Heart right ventricle (tissue), 16 donors: ENCODE data around the gene SRCAP. TPM values are rescaled to one million over a fixed set of nuclear protein-coding genes. Genes with fewer than 3 reads are reported as not detected.

ENCODE experiments used
- ATAC-seq, 8 donors: fragments of 200-7000 bp; cut with Tn5 transposase; one replicate each; pipeline ENCODE4 v1.9.1; 2020; ENCODE audit warnings: mild to moderate bottlenecking in 8 of 8, moderate library complexity in 8 of 8, moderate number of reproducible peaks in 1 of 8
- DNase-seq, 2 donors: peaks; one replicate each; pipeline ENCODE4 v3.0.0-alpha.2; 2020
- H3K27ac ChIP-seq, 10 donors: fragments of 200-600 bp; sonication (generic) in 2 of 10; one replicate each; pipeline versions ENCODE4 v1.5.0 to v1.8.0; 2020 to 2022; ENCODE audit warnings: mild to moderate bottlenecking in 3 of 10
- H3K27me3 ChIP-seq, 7 donors: fragments of 200-600 bp; one replicate each; pipeline ENCODE4 v1.8.0; 2021 to 2022; ENCODE audit warnings: mild to moderate bottlenecking in 2 of 7
- H3K36me3 ChIP-seq, 9 donors: fragments of 200-600 bp; sonication (generic) in 1 of 9; one replicate each; pipeline versions ENCODE4 v1.5.0 to v1.8.0; 2020 to 2022; ENCODE audit warnings: mild to moderate bottlenecking in 2 of 9
- H3K4me1 ChIP-seq, 9 donors: fragments of 200-600 bp; sonication (generic) in 1 of 9; one replicate each; pipeline versions ENCODE4 v1.5.0 to v1.8.0; 2020 to 2022; ENCODE audit warnings: mild to moderate bottlenecking in 4 of 9
- H3K4me3 ChIP-seq, 10 donors: fragments of 200-600 bp; sonication (generic) in 2 of 10; one replicate each; pipeline versions ENCODE4 v1.5.0 to v1.8.0; 2020 to 2022; ENCODE audit warnings: mild to moderate bottlenecking in 7 of 10, moderate library complexity in 2 of 10
- H3K9me3 ChIP-seq, 11 donors: fragments of 200-600 bp in 10 of 11; sonication (generic) in 2 of 11; one replicate each; pipeline versions ENCODE4 v1.5.0 to v1.8.0; 2013 to 2022; ENCODE audit warnings: mild to moderate bottlenecking in 2 of 11, control low read depth in 1 of 11, moderate library complexity in 1 of 11
- CTCF ChIP-seq, 9 donors: fragments of 200-600 bp; sonication (generic) in 2 of 9; IDR thresholded peaks; one replicate each; pipeline versions ENCODE4 v1.5.0 to v1.8.0; 2021 to 2022; ENCODE audit warnings: antibody characterized with exemption in 9 of 9, mild to moderate bottlenecking in 5 of 9, moderate library complexity in 1 of 9
- WGBS, 2 donors: extraction: QIAGEN DNeasy Blood & Tissue Kit; methylation state at CpG; one replicate each; pipeline ENCODE4 v1.1.7; 2013; ENCODE audit warnings: inconsistent platforms in 1 of 2; 5-methylcytosine and 5-hydroxymethylcytosine counted together
- intact Hi-C, 10 donors: fragments of 100-400 bp; cut with DNase I; formaldehyde crosslinking; loops; one replicate each; pipeline versions ENCODE4 v1.11.1 to v1.14.2; 2022
- polyA plus RNA-seq, 2 donors: library from polyadenylated mRNA; stranded (reverse); fragments of 200-250 nt; gene quantifications; one replicate each; pipeline ENCODE4 v1.2.3, GENCODE V29; 2013
- total RNA-seq, 10 donors: library from RNA; stranded (reverse); fragmentation: NEBNext Ultra II Directional in 3 of 10; extraction: Animal tissue kit (Norgen Biotek cat#: 25700) in 3 of 10; gene quantifications; one replicate each; pipeline versions ENCODE4 v1.2.1 to v1.2.4, GENCODE V29; 2021 to 2023
- donor health status: Arrhythmogenic right ventricular cardiomyopathy.
- donor health status: ischemic (EF 13 %, LVEDD 7.1; RV severe dilation, severe dysfunction).
- donor health status: healthy with polysubstance abuse.
- donor health status: DM: no; HTN: yes; CAD: no.
- donor health status: DM: no; HTN: no; CAD: no.
- donor health status: ischemic (EF 25% LVEDD 6.9; RV normal size, moderate dysfunction).
- donor health status: ischemic (EF 25% LVEDD 5.7; RV mildly dilated, moderate dysfunction).
- donor health status: healthy.
- donor health status: DM: yes; HTN: yes; CAD: no.
- donor health status: Ischemic cardiomyopathy.
- donor health status: ischemic (EF 35%, LVEDD 5.7; RV mildly dilated, moderate dysfunction).
- donor health status: nonischemic (EF 11% LVEDD 7.7; RV severe dilation, severe dysfunction).
- donor health status: DM: yes; HTN: yes; CAD: no.
- donor health status: PGD.
- donor health status: ischemic (EF 29% LVEDD 5.4; RV normal size, mild dysfunction).
- donor health status: nonischemic (EF 23%, LVEDD 6.1; RV moderate dilation, normal function).

The SRCAP gene
- total and polyA plus RNA-seq, 12 donors = 2.6 to 60.6 (median 45.4) TPM

GRCh38 chr16:30660424-30661261, 38.3 kb upstream of the SRCAP start:
- Histone ChIP-seq H3K4me3 (peak overlapping the region; percentile 64 to 91 (median 82)), H3K36me3 (peaks cover 0 to 67% (median 47%) of the 10 kb centered on the region in 9 donors), H3K27me3 (no peaks in the 10 kb centered on the region), H3K27ac (peak overlapping the region in 9 of 10 donors; percentile 94 to 99 (median 97)), H3K9me3 (no peaks in the 10 kb centered on the region), H3K4me1 (peaks cover 18 to 55% (median 52%) of the 10 kb centered on the region in 9 donors)
- no peak for ATAC-seq
- intact Hi-C loops = loop anchor here in 1 of 10 donors (2.0 kb wide), 1 partner anchor 32 kb away; no protein-coding TSS in a partner anchor
- TF ChIP-seq CTCF (IDR thresholded peaks at IDR 0.05) = no peak
- no peak for DNase-seq
- 49 to 54% methylated on average over 21 of the region's 21 CpGs for WGBS, 2 donors

- ATAC-seq = no peak
- Histone ChIP-seq H3K27ac (no peak overlapping the region), H3K27me3 (no peaks in the 10 kb centered on the region), H3K4me1 (peaks cover 12 to 47% (median 41%) of the 10 kb centered on the region in 9 donors), H3K4me3 (no peak overlapping the region), H3K36me3 (peaks cover 0 to 69% (median 62%) of the 10 kb centered on the region in 9 donors), H3K9me3 (no peaks in the 10 kb centered on the region)
- DNase-seq = no peak
- TF ChIP-seq CTCF (IDR thresholded peaks at IDR 0.05) = no peak
- intact Hi-C loops = no loop called here
- WGBS, 2 donors = 80 to 88% methylated on average over 17 of the region's 17 CpGs
Measured at GRCh38 chr16:30662449-30662848, 36.5 kb upstream of the SRCAP start.

- H3K4me3 ChIP-seq = no peak overlapping the region
- intact Hi-C loops = no loop called here
- H3K27me3 ChIP-seq = no peaks in the 10 kb centered on the region
- no peak for TF ChIP-seq CTCF (IDR thresholded peaks at IDR 0.05)
- H3K36me3 ChIP-seq = peaks cover 0 to 75% (median 68%) of the 10 kb centered on the region in 9 donors
- H3K4me1 ChIP-seq = peaks cover 11 to 45% (median 40%) of the 10 kb centered on the region in 9 donors
- WGBS, 2 donors = 80 to 88% methylated on average over 8 of the region's 8 CpGs
- H3K27ac ChIP-seq = no peak overlapping the region
- no peaks in the 10 kb centered on the region for H3K9me3 ChIP-seq
- ATAC-seq (no peak), DNase-seq (no peak)
Measured at GRCh38 chr16:30663038-30663437, 35.9 kb upstream of the SRCAP start.

- WGBS, 2 donors = 69 to 82% methylated on average over 9 of the region's 9 CpGs
- intact Hi-C loops = no loop called here
- Histone ChIP-seq H3K4me3 (no peak overlapping the region), H3K27ac (no peak overlapping the region), H3K36me3 (peaks cover 0 to 83% (median 76%) of the 10 kb centered on the region in 9 donors), H3K4me1 (peaks cover 11 to 45% (median 40%) of the 10 kb centered on the region in 9 donors), H3K9me3 (no peaks in the 10 kb centered on the region), H3K27me3 (no peaks in the 10 kb centered on the region)
- DNase-seq (no peak), ATAC-seq (no peak)
- no peak for TF ChIP-seq CTCF (IDR thresholded peaks at IDR 0.05)
Measured at GRCh38 chr16:30663820-30664219, 35.2 kb upstream of the SRCAP start.
